ENCODE measurements around the gene EHBP1.
"Not testable (repeated sequence)": the region's sequence is repeated elsewhere in the genome, so short reads cannot be mapped to it uniquely, and the experiment has no call there.

The EHBP1 gene

GRCh38 chr2:62736899-62737559 is 31.5 kb downstream of the EHBP1 start:
- no peak for DNase-seq (ENCODE audit: low read depth)

GRCh38 chr2:62738981-62739936 is 33.7 kb downstream of the EHBP1 start:
- no peak for DNase-seq (ENCODE audit: low read depth)

GRCh38 chr2:62740221-62740620 is 34.7 kb downstream of the EHBP1 start:
- DNase-seq (ENCODE audit: low read depth): no peak

- no peak for DNase-seq (ENCODE audit: low read depth)
These were observed 35.6 kb downstream of the EHBP1 start for GRCh38 chr2:62741127-62741526.

- no peak for DNase-seq (ENCODE audit: low read depth)
These were observed 36.6 kb downstream of the EHBP1 start for GRCh38 chr2:62741954-62742722.

- DNase-seq (ENCODE audit: low read depth): no peak
These were observed 38.0 kb downstream of the EHBP1 start for GRCh38 chr2:62743506-62743905.

GRCh38 chr2:62744603-62745002 is 39.1 kb downstream of the EHBP1 start:
- DNase-seq (ENCODE audit: low read depth): no peak

GRCh38 chr2:62745891-62746481 is 40.5 kb downstream of the EHBP1 start:
- no peak for DNase-seq (ENCODE audit: low read depth)

GRCh38 chr2:62747169-62747568 is 41.7 kb downstream of the EHBP1 start:
- DNase-seq (ENCODE audit: low read depth): no peak

- no peak for DNase-seq (ENCODE audit: low read depth)
These were observed 42.4 kb downstream of the EHBP1 start for GRCh38 chr2:62747876-62748275.

GRCh38 chr2:62749111-62749510 is 43.6 kb downstream of the EHBP1 start:
- not testable (repeated sequence) for DNase-seq (ENCODE audit: low read depth)

- no peak for DNase-seq (ENCODE audit: low read depth)
These were observed 51.5 kb downstream of the EHBP1 start for GRCh38 chr2:62757029-62757428.

- no peak for DNase-seq (ENCODE audit: low read depth)
These were observed 54.5 kb downstream of the EHBP1 start for GRCh38 chr2:62760026-62760425.

- DNase-seq (ENCODE audit: low read depth): no peak
These were observed 55.0 kb downstream of the EHBP1 start for GRCh38 chr2:62760555-62760954.

- no peak for DNase-seq (ENCODE audit: low read depth)
These were observed 60.3 kb downstream of the EHBP1 start for GRCh38 chr2:62765619-62766376.

GRCh38 chr2:62768615-62769014 is 63.1 kb downstream of the EHBP1 start:
- DNase-seq (ENCODE audit: low read depth): no peak

GRCh38 chr2:62770629-62771028 is 65.1 kb downstream of the EHBP1 start:
- DNase-seq (ENCODE audit: low read depth): no peak

- no peak for DNase-seq (ENCODE audit: low read depth)
These were observed 69.2 kb downstream of the EHBP1 start for GRCh38 chr2:62774555-62775366.

- no peak for DNase-seq (ENCODE audit: low read depth)
These were observed 69.8 kb downstream of the EHBP1 start for GRCh38 chr2:62775367-62775668.

- no peak for DNase-seq (ENCODE audit: low read depth)
These were observed 78.2 kb downstream of the EHBP1 start for GRCh38 chr2:62783679-62784078.

- DNase-seq (ENCODE audit: low read depth): no peak
These were observed 78.8 kb downstream of the EHBP1 start for GRCh38 chr2:62784341-62784740.

Measured in stimulated activated CD8-positive, alpha-beta memory T cell treated with anti-CD3 and anti-CD28 coated beads, Interleukin-15, amount 100 ng/mL, for 1 hour (primary cell).